ENCODE data around the gene SET.
"Not testable (repeated sequence)": the region's sequence is repeated elsewhere in the genome, so short reads cannot be mapped to it uniquely, and the experiment has no call there.

SET gene, protein sequence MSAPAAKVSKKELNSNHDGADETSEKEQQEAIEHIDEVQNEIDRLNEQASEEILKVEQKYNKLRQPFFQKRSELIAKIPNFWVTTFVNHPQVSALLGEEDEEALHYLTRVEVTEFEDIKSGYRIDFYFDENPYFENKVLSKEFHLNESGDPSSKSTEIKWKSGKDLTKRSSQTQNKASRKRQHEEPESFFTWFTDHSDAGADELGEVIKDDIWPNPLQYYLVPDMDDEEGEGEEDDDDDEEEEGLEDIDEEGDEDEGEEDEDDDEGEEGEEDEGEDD

DNA sequence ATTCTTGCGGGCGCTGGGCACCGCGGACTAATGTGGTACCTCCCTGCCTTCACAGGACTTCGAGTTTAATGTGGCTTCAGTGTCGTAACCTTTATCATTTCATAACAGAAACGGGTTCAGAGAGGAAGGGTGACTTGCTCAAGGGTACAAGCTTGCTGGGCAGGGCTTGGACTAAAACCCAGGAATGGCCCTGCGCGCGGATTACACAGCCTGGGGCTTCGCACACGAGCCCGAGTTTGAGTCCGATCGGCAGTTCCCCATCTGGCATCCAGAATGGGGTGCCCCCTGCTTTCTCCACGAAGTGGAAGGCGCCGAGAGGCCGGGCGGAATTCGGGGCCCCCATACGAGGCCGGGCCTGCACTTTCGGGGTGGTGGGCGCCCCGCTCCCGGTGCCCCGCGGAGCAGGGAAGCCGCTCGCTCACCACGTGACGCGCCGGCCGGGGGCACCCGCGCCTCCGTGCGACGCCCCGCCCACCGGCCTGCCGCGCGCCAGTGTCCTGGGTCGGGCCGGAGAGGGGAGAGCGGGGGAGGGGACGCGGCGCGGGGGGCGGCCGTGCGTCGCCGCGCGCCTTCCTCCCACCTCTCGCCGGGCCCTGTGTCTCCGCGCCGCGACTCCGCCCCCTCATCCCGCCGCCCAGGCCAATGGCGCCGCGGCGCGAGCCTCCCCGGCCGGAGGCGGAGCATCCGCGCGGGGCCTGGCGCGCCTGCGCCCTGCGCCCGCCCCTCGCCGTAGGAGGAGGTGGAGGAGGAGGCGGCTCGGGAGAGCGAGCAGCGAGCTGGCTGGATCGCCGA lies at the start of gene SET:
TSS of gene SET (plus strand) at position 722 of the 792 bp plus-strand sequence. CDS start 361 bp downstream, outside the sequence.
- no peak for TF ChIP-seq CTCF (IDR thresholded peaks at IDR 0.05; ENCODE audit: low read depth, low read length)
- DNase-seq (ENCODE audit: extremely low read depth, low read depth), result peak; percentile 83

GRCh38 chr9:128640603-128641002 lies 48.4 kb upstream of the SET start:
- no peak for DNase-seq (ENCODE audit: extremely low read depth, low read depth)
- TF ChIP-seq CTCF (IDR thresholded peaks at IDR 0.05; ENCODE audit: low read depth, low read length), result no peak

GRCh38 chr9:128642675-128643245 lies 46.3 kb upstream of the SET start:
- TF ChIP-seq CTCF (IDR thresholded peaks at IDR 0.05; ENCODE audit: low read depth, low read length), result no peak

GRCh38 chr9:128643519-128644300 lies 45.3 kb upstream of the SET start:
- no peak for TF ChIP-seq CTCF (IDR thresholded peaks at IDR 0.05; ENCODE audit: low read depth, low read length)
- no peak for DNase-seq (ENCODE audit: extremely low read depth, low read depth)

More at GRCh38 chr9:128642675-128643245, 46.3 kb upstream of the SET start:
- no peak for DNase-seq (ENCODE audit: extremely low read depth, low read depth)

DNA sequence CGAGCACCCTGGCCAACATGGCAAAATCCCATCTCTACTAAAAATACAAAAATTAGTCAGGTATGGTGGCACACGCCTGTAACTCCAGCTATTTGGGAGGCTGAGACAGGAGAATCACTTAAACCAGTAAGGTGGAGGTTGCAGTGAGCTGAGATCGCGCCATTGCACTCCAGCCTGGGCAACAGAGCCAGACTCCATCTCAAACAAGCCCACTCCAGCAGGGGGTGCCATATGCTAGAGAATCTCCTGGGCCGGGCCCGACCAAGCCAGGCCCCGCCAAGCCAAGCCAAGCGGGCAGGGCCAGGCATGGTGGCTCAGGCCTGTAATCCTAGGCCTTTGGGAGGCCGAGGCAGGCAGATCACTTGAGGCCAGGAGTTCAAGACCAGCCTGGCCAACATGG lies 40.8 kb upstream of the SET start:
- peak; percentile 16 for TF ChIP-seq CTCF (IDR thresholded peaks at IDR 0.05; ENCODE audit: low read depth, low read length)
- not testable (repeated sequence) for DNase-seq (ENCODE audit: extremely low read depth, low read depth)

GRCh38 chr9:128651798-128652197 lies 37.2 kb upstream of the SET start:
- no peak for TF ChIP-seq CTCF (IDR thresholded peaks at IDR 0.05; ENCODE audit: low read depth, low read length)
- no peak for DNase-seq (ENCODE audit: extremely low read depth, low read depth)

All from AG09319 (cell line).